Keratinocyte (primary cell): ENCODE measurements around the gene NTN1.

Source experiments
- EZH2 ChIP-seq: IDR thresholded peaks from one replicate; pipeline ENCODE4 v1.6.1; 2012; ENCODE audit warnings: inconsistent platforms, mild to moderate bottlenecking, low read length, moderate library complexity
- TF ChIP-seq, protein P1 (sequence below), 3 experiments: IDR thresholded peaks in 1 of 3; conservative IDR thresholded peaks in 1 of 3; optimal IDR thresholded peaks in 1 of 3; 2 replicates in 2 of 3; 3 replicates in 1 of 3; pipeline versions ENCODE3 to v1.5.1; 2011; ENCODE audit warnings: low read length in 3 of 3, mild to moderate bottlenecking in 3 of 3, moderate library complexity in 2 of 3, control low read depth in 1 of 3, inconsistent platforms in 1 of 3; ENCODE audit not compliant: insufficient read depth in 2 of 3; ENCODE audit errors: extremely low read depth in 1 of 3

- TF ChIP-seq, protein P1, sequence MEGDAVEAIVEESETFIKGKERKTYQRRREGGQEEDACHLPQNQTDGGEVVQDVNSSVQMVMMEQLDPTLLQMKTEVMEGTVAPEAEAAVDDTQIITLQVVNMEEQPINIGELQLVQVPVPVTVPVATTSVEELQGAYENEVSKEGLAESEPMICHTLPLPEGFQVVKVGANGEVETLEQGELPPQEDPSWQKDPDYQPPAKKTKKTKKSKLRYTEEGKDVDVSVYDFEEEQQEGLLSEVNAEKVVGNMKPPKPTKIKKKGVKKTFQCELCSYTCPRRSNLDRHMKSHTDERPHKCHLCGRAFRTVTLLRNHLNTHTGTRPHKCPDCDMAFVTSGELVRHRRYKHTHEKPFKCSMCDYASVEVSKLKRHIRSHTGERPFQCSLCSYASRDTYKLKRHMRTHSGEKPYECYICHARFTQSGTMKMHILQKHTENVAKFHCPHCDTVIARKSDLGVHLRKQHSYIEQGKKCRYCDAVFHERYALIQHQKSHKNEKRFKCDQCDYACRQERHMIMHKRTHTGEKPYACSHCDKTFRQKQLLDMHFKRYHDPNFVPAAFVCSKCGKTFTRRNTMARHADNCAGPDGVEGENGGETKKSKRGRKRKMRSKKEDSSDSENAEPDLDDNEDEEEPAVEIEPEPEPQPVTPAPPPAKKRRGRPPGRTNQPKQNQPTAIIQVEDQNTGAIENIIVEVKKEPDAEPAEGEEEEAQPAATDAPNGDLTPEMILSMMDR (optimal IDR thresholded peaks at IDR 0.05 in 1 of 3, IDR thresholded peaks at IDR 0.05 in 1 of 3, conservative IDR thresholded peaks at IDR 0.05 in 1 of 3; ENCODE audit: extremely low read depth in 1 of 3, insufficient read depth in 2 of 3, low read length in 3 of 3) = no peak
- no peak for TF ChIP-seq EZH2
Measured at GRCh38 chr17:9238340-9239245, 217.3 kb downstream of the NTN1 start.
